ENCODE data around the gene MRM1.

DNA sequence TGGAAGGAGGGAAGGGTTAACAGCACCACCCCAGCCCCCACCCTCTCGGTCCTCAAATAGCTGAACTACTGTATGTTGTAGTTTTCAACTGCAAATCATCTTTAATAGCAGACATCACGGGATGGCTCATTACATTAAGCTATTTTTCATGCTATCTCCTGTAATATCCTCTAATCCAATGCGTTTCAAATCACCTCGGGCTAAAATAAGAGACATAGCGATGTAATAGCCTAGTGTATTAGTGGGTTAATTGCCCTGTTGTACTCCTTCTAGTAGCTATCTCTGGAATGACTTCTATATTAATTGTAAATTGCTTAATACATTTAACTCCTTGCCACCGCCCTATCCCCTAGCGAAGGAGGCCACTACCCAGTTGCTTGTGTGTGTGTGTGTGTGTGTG, 54.3 kb downstream of the MRM1 start:
- TF ChIP-seq ZNF274 (IDR thresholded peaks at IDR 0.05; ENCODE audit: low read depth, low read length) (no peak), YY1 (IDR thresholded peaks at IDR 0.05; ENCODE audit: insufficient read depth, insufficient read length) (no peak), SUZ12 (IDR thresholded peaks at IDR 0.05; ENCODE audit: extremely low read depth, insufficient read depth, insufficient read length) (no peak)

Measured in NT2/D1 (cell line).